ENCODE measurements around the gene HSDL2.
"Not testable (repeated sequence)": the region's sequence is repeated elsewhere in the genome, so short reads cannot be mapped to it uniquely, and the experiment has no call there.

DNA sequence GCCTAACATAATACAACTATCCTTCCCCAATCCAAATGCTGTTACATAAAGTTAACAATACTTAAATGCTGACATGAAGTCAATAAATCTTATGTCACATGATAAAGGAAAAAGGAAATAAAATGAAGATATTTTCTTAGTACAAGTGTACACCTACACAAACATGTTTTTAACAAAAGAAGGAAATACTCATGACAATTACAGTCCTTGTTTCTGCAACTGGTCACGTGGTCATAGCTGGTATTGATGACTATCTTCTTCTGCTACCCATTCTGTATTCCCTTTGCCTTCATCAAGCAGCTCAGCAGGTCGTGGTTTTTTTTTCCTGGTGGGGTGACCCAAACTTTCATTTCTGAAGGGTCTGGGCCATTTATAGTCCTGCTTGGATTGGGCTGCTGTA, 6.2 kb upstream of the HSDL2 start:
- TF ChIP-seq, protein P1, sequence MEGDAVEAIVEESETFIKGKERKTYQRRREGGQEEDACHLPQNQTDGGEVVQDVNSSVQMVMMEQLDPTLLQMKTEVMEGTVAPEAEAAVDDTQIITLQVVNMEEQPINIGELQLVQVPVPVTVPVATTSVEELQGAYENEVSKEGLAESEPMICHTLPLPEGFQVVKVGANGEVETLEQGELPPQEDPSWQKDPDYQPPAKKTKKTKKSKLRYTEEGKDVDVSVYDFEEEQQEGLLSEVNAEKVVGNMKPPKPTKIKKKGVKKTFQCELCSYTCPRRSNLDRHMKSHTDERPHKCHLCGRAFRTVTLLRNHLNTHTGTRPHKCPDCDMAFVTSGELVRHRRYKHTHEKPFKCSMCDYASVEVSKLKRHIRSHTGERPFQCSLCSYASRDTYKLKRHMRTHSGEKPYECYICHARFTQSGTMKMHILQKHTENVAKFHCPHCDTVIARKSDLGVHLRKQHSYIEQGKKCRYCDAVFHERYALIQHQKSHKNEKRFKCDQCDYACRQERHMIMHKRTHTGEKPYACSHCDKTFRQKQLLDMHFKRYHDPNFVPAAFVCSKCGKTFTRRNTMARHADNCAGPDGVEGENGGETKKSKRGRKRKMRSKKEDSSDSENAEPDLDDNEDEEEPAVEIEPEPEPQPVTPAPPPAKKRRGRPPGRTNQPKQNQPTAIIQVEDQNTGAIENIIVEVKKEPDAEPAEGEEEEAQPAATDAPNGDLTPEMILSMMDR (IDR thresholded peaks at IDR 0.05; ENCODE audit: insufficient read depth, low read depth, low read length): not testable (repeated sequence)
- not testable (repeated sequence) for TF ChIP-seq EZH2 (IDR thresholded peaks at IDR 0.05; ENCODE audit: insufficient read depth, low read length)
